T-helper 1 cell treated with Interleukin-12 subunit alpha and Interleukin-12 subunit beta and Interleukin-4 antibody, amounts not matched to agents 30 μg/mL and 1 μg/mL, for 36 hours (primary cell): ENCODE results near the gene SP110.

Source experiments
- H3K27ac Mint-ChIP-seq: one replicate; pipeline ENCODE4 v1.8.0; 2021; ENCODE audit warnings: mild to moderate bottlenecking, mixed read lengths
- H3K27me3 Mint-ChIP-seq: one replicate; pipeline ENCODE4 v1.8.0; 2021; ENCODE audit warnings: low read depth, mixed read lengths
- H3K36me3 Mint-ChIP-seq: one replicate; pipeline ENCODE4 v1.8.0; 2021; ENCODE audit warnings: low read depth, mixed read lengths
- H3K4me1 Mint-ChIP-seq: one replicate; pipeline ENCODE4 v1.8.0; 2021; ENCODE audit warnings: low read depth, mixed read lengths
- H3K4me3 Mint-ChIP-seq: one replicate; pipeline ENCODE4 v1.8.0; 2021; ENCODE audit warnings: mild to moderate bottlenecking, moderate library complexity, mixed read lengths
- H3K9me3 Mint-ChIP-seq: one replicate; pipeline ENCODE4 v1.8.0; 2021; ENCODE audit warnings: mixed read lengths

The SP110 gene

GRCh38 chr2:230170532-230170931 is 49.3 kb downstream of the SP110 start:
- Mint-ChIP-seq H3K9me3 (no peaks in the 10 kb centered on the region), H3K4me3 (no peak overlapping the region), H3K36me3 (peaks cover 62% of the 10 kb centered on the region)

DNA sequence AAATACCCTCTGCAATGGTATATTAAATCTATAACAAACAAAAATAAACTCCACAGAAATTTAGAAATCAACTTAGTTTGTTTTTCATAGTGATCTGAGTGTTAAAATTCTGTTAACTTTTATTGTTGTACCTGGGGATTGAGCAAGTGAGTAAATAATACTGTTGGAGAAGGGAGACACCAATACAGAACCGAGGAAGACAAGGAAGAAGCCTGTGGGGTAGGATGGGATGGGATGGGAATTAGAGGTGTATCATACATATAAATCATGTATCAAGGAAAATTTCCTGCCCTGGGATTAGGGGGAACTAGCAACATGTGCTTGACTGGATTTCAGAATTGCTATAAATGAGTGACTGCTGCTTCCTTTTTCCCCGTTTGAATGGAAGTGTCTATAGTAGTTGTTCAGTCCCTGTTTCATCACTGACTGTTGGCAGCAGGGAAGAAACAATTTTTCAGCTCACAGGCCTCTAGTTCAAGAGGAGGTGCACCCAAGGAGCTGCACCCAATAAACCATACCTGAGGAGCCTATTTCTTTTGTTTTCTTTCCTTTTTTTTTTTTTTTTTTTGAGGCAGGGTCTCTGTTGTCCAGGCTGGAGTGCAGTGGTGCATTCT is 53.1 kb downstream of the SP110 start:
- Mint-ChIP-seq H3K4me3 (no peak overlapping the region), H3K27me3 (no peaks in the 10 kb centered on the region), H3K4me1 (peaks cover 11% of the 10 kb centered on the region), H3K9me3 (no peaks in the 10 kb centered on the region), H3K36me3 (peaks cover 57% of the 10 kb centered on the region), H3K27ac (no peak overlapping the region)

More at GRCh38 chr2:230170532-230170931, 49.3 kb downstream of the SP110 start:
- peak overlapping the region; percentile 22 for H3K27ac Mint-ChIP-seq
- H3K27me3 Mint-ChIP-seq: no peaks in the 10 kb centered on the region
- H3K4me1 Mint-ChIP-seq: peaks cover 12% of the 10 kb centered on the region

DNA sequence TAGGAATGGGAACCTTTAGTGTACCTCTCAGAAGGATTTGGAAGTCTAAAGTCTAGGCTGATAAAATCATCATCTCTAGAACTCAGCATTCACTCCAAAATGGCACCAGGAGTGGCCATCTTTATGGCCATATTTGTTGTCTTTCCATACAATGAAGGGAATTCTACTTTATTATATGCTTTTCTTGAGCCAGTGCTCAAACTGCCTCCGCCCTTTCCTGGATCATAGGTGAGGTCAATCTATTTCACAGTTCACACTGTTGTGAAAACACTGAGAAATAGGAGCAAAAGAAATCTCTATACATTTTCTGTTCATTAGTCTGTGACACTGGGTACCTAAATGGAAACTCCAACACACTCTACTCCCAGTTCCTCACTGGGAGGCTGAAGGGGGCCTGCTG is 55.6 kb downstream of the SP110 start:
- H3K36me3 Mint-ChIP-seq: peaks cover 38% of the 10 kb centered on the region
- H3K27me3 Mint-ChIP-seq: no peaks in the 10 kb centered on the region
- no peak overlapping the region for H3K27ac Mint-ChIP-seq
- H3K4me3 Mint-ChIP-seq: no peak overlapping the region
- no peaks in the 10 kb centered on the region for H3K9me3 Mint-ChIP-seq
- H3K4me1 Mint-ChIP-seq: peaks cover 2% of the 10 kb centered on the region

- Mint-ChIP-seq H3K27ac (no peak overlapping the region), H3K4me3 (no peak overlapping the region), H3K36me3 (peaks cover 29% of the 10 kb centered on the region), H3K9me3 (no peaks in the 10 kb centered on the region), H3K4me1 (no peaks in the 10 kb centered on the region), H3K27me3 (no peaks in the 10 kb centered on the region)
These were observed 56.8 kb downstream of the SP110 start for GRCh38 chr2:230162981-230163380.

- Mint-ChIP-seq H3K36me3 (peaks cover 16% of the 10 kb centered on the region), H3K9me3 (no peaks in the 10 kb centered on the region), H3K4me3 (no peak overlapping the region), H3K27ac (no peak overlapping the region), H3K4me1 (no peaks in the 10 kb centered on the region), H3K27me3 (no peaks in the 10 kb centered on the region)
These were observed 58.6 kb downstream of the SP110 start for GRCh38 chr2:230161184-230161583.

- H3K27me3 Mint-ChIP-seq: no peaks in the 10 kb centered on the region
- no peak overlapping the region for H3K27ac Mint-ChIP-seq
- H3K4me1 Mint-ChIP-seq: peaks cover 1% of the 10 kb centered on the region
- H3K9me3 Mint-ChIP-seq: no peaks in the 10 kb centered on the region
- H3K36me3 Mint-ChIP-seq: peaks cover 16% of the 10 kb centered on the region
- H3K4me3 Mint-ChIP-seq: no peak overlapping the region
These were observed 59.6 kb downstream of the SP110 start for GRCh38 chr2:230160112-230160660.

DNA sequence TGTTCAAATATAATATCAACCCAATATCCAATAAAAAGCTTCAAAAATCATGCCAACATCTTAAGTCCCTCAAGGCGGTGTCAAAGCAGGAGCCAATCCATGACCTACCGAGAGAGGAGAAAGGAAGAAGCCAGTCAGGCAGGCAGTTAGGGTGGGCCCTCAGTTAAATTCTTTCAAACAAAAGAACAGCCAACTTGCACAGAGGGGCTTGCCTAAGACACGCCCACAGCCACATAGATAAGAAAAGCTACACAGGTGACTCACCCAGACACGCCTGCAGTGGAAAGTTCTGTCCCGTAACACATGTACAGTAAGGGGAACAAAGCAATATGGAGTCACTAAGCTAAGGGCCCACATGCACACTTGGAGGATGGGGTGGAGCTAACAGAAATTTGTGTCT is 61.3 kb downstream of the SP110 start:
- Mint-ChIP-seq H3K27me3 (no peaks in the 10 kb centered on the region), H3K27ac (no peak overlapping the region), H3K36me3 (peaks cover 2% of the 10 kb centered on the region), H3K4me3 (no peak overlapping the region), H3K4me1 (peaks cover 1% of the 10 kb centered on the region), H3K9me3 (no peaks in the 10 kb centered on the region)

DNA sequence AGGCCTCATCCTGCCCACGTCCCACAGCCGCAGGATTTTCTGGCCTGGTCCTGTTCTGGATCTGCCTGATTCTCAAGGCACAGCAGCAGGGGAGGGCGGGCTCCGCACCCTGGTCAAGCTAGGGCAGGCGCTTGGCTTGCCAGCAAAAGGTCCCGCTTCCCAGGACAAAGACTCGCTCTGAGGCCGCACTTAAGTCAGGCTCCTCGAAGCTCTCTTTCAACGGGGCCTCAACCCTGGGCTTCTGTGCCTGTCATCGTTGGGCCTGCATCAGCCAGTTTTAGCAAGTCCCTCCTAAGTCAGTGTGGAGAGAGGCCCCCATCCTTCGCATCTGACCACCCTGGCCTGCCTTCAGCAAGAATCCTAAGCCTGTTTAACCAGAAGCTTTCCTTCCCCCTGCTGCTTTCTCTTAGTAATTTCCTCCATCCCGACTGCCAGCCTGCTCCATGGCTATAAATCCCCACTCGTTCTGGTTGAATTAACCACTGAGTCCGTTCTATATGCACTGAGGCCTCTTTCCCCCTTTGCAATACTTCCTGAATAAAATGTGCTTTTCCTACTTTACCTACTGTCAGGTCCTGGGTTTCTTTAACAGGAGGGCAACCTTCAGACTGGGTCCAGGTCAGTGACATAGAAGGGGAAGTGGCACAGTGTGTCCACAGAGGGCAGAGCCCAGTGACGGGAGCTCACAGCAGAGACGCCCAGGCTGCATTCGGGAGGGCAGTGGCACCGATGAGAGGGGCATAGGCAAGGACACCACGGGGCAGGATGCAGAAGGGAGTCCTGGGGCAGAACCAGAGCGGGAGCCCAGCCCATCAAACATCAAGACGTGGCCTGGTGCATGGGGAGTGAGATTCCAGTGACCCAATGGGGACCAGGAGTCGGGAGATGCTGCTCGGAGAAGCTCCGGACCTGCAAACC is 62.7 kb downstream of the SP110 start:
- peaks cover 1% of the 10 kb centered on the region for H3K4me1 Mint-ChIP-seq
- peaks cover 4% of the 10 kb centered on the region for H3K9me3 Mint-ChIP-seq
- H3K4me3 Mint-ChIP-seq: no peak overlapping the region
- H3K27me3 Mint-ChIP-seq: no peaks in the 10 kb centered on the region
- no peak overlapping the region for H3K27ac Mint-ChIP-seq
- no peaks in the 10 kb centered on the region for H3K36me3 Mint-ChIP-seq

GRCh38 chr2:230155359-230155758 is 64.4 kb downstream of the SP110 start:
- H3K27me3 Mint-ChIP-seq: no peaks in the 10 kb centered on the region
- H3K36me3 Mint-ChIP-seq: no peaks in the 10 kb centered on the region
- no peak overlapping the region for H3K4me3 Mint-ChIP-seq
- H3K9me3 Mint-ChIP-seq: peaks cover 7% of the 10 kb centered on the region
- no peak overlapping the region for H3K27ac Mint-ChIP-seq
- H3K4me1 Mint-ChIP-seq: peaks cover 1% of the 10 kb centered on the region

DNA sequence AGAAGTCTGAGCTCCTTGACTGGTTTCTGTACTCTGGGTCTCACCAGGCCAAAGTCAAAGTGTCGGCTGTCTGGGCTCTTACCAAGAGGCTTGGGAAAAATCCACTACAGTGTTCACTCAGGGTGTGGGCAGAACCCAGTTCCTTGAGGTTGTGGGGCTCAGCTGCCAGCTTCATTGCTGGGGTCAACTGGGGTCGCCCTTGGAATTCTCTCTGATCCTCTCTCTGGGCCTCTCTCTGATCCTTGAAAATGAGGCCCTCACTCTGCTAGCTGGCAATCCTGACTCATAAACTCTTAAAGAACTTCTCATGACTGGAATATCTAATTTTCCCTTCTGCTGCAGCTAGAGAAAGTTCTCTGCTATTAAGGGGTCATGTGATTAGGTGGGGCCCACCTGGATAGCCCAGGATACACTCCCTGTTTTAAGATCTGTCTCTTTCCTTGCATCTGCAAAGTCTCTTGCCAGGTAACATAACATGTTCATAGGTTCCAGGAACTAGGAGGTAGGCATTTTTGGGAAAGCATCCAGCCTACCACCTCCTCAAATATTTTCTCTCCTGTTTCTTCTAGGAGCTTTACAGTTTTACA is 66.3 kb downstream of the SP110 start:
- peaks cover 1% of the 10 kb centered on the region for H3K4me1 Mint-ChIP-seq
- no peaks in the 10 kb centered on the region for H3K36me3 Mint-ChIP-seq
- H3K4me3 Mint-ChIP-seq: no peak overlapping the region
- no peaks in the 10 kb centered on the region for H3K27me3 Mint-ChIP-seq
- no peak overlapping the region for H3K27ac Mint-ChIP-seq
- peaks cover 7% of the 10 kb centered on the region for H3K9me3 Mint-ChIP-seq

- Mint-ChIP-seq H3K4me1 (peaks cover 1% of the 10 kb centered on the region), H3K36me3 (no peaks in the 10 kb centered on the region), H3K4me3 (no peak overlapping the region), H3K27ac (no peak overlapping the region), H3K9me3 (peaks cover 7% of the 10 kb centered on the region), H3K27me3 (no peaks in the 10 kb centered on the region)
These were observed 67.5 kb downstream of the SP110 start for GRCh38 chr2:230152334-230152733.

DNA sequence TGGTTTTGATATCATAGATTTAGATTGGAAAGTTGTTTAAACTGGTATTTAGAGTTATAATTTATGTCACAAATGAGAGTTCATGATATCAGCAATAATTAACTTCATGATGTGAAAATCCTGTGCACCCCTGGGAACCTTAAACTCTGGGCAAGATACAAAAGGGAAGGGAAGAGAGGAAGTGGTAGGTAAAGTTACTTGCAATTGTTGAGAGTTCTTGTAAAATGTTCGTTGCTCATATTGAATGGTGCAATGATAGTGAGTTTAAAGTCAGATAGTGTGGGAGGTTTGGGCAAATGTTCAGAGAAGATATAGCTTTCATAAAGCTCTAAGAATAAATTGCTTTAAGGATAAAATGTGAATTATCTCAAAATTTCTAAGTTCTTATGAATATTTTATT is 75.4 kb downstream of the SP110 start:
- Mint-ChIP-seq H3K4me1 (no peaks in the 10 kb centered on the region), H3K4me3 (no peak overlapping the region), H3K27me3 (no peaks in the 10 kb centered on the region), H3K9me3 (peaks cover 6% of the 10 kb centered on the region), H3K27ac (no peak overlapping the region), H3K36me3 (no peaks in the 10 kb centered on the region)

GRCh38 chr2:230140667-230141066 is 79.1 kb downstream of the SP110 start:
- Mint-ChIP-seq H3K27ac (no peak overlapping the region), H3K36me3 (no peaks in the 10 kb centered on the region), H3K9me3 (peaks cover 6% of the 10 kb centered on the region), H3K27me3 (peaks cover 15% of the 10 kb centered on the region), H3K4me3 (no peak overlapping the region), H3K4me1 (no peaks in the 10 kb centered on the region)

GRCh38 chr2:230137902-230138539 is 81.8 kb downstream of the SP110 start:
- no peak overlapping the region for H3K27ac Mint-ChIP-seq
- no peaks in the 10 kb centered on the region for H3K4me1 Mint-ChIP-seq
- H3K36me3 Mint-ChIP-seq: no peaks in the 10 kb centered on the region
- peaks cover 6% of the 10 kb centered on the region for H3K9me3 Mint-ChIP-seq
- H3K27me3 Mint-ChIP-seq: peaks cover 15% of the 10 kb centered on the region
- no peak overlapping the region for H3K4me3 Mint-ChIP-seq
